Naive thymus-derived CD4-positive, alpha-beta T cell (primary cell): Measurements from ENCODE around the gene ARL8B. TPM values are rescaled to one million over a fixed set of nuclear protein-coding genes. Genes with fewer than 3 reads are reported as not detected.

ENCODE experiments used
- ATAC-seq: fragments of 150-1000 bp; cut with Tn5 transposase; 2 replicates; pipeline ENCODE4 v1.10.0; 2021; ENCODE audit warnings: mild to moderate bottlenecking, moderate library complexity
- CTCF ChIA-PET: fragments of 350-600 bp; sonication (Branson Sonifier 250); formaldehyde crosslinking; loops from one replicate; lab custom pipeline; 2021; ENCODE audit warnings: antibody characterized with exemption; lab: Charles Lee
- POLR2A ChIA-PET: fragments of 350-600 bp; sonication (Branson Sonifier 250); formaldehyde crosslinking; loops from one replicate; lab custom pipeline; 2021; ENCODE audit warnings: antibody characterized with exemption, inconsistent platforms; lab: Charles Lee
- DNase-seq, 9 donors: peaks; one replicate each; pipeline versions ENCODE4 v3.0.0 to v3.0.0-alpha.2; 2020 to 2022; ENCODE audit warnings: mixed read lengths in 1 of 9
- H3K27ac ChIP-seq: one replicate; pipeline ENCODE4 v1.7.0; 2013; ENCODE audit warnings: mild to moderate bottlenecking, low read depth, low read length, moderate library complexity
- H3K27me3 ChIP-seq, 2 donors: one replicate each; pipeline ENCODE4 v1.7.0; 2013; ENCODE audit warnings: low read length in 2 of 2, mild to moderate bottlenecking in 2 of 2, moderate library complexity in 2 of 2; ENCODE audit not compliant: control insufficient read depth in 2 of 2, insufficient read depth in 2 of 2
- H3K36me3 ChIP-seq, 3 experiments: 1 replicate in 2 of 3; 2 replicates in 1 of 3; pipeline ENCODE4 v1.7.0; 2013; ENCODE audit warnings: low read length in 3 of 3, mild to moderate bottlenecking in 3 of 3, moderate library complexity in 1 of 3; ENCODE audit not compliant: insufficient read depth in 3 of 3, control insufficient read depth in 2 of 3
- H3K4me1 ChIP-seq, 2 donors: one replicate each; pipeline ENCODE4 v1.7.0; 2013; ENCODE audit warnings: low read length in 2 of 2, mild to moderate bottlenecking in 2 of 2, moderate library complexity in 1 of 2; ENCODE audit not compliant: control insufficient read depth in 2 of 2, insufficient read depth in 2 of 2
- H3K4me3 ChIP-seq: 2 replicates; pipeline ENCODE4 v1.7.0; 2013; ENCODE audit warnings: mild to moderate bottlenecking, low read length
- H3K9me3 ChIP-seq, 3 experiments: 1 replicate in 2 of 3; 2 replicates in 1 of 3; pipeline ENCODE4 v1.7.0; 2013; ENCODE audit warnings: low read length in 3 of 3; ENCODE audit not compliant: control insufficient read depth in 2 of 3
- H3K27ac Mint-ChIP-seq, 9 donors: one replicate each; pipeline ENCODE4 v1.8.0; 2020 to 2022; ENCODE audit warnings: mixed read lengths in 9 of 9, mild to moderate bottlenecking in 8 of 9, moderate library complexity in 5 of 9, inconsistent platforms in 2 of 9
- H3K27me3 Mint-ChIP-seq, 5 donors: one replicate each; pipeline ENCODE4 v1.8.0; 2021 to 2022; ENCODE audit warnings: mixed read lengths in 5 of 5, mild to moderate bottlenecking in 1 of 5
- H3K36me3 Mint-ChIP-seq, 5 donors: one replicate each; pipeline ENCODE4 v1.8.0; 2020 to 2022; ENCODE audit warnings: mixed read lengths in 5 of 5, mild to moderate bottlenecking in 3 of 5, inconsistent platforms in 1 of 5
- H3K4me1 Mint-ChIP-seq, 7 donors: one replicate each; pipeline ENCODE4 v1.8.0; 2020 to 2022; ENCODE audit warnings: mixed read lengths in 7 of 7, mild to moderate bottlenecking in 3 of 7, inconsistent platforms in 1 of 7
- H3K4me3 Mint-ChIP-seq, 10 donors: one replicate each; pipeline ENCODE4 v1.8.0; 2020 to 2022; ENCODE audit warnings: mild to moderate bottlenecking in 10 of 10, mixed read lengths in 10 of 10, moderate library complexity in 6 of 10, inconsistent platforms in 2 of 10
- H3K9me3 Mint-ChIP-seq, 11 donors: one replicate each; pipeline ENCODE4 v1.8.0; 2020 to 2022; ENCODE audit warnings: mixed read lengths in 11 of 11, mild to moderate bottlenecking in 4 of 11, inconsistent platforms in 1 of 11, moderate library complexity in 1 of 11
- intact Hi-C, 2 donors: fragments of 100-400 bp; cut with micrococcal nuclease; formaldehyde crosslinking; loops; one replicate each; pipeline ENCODE4 v1.15.1; 2023
- polyA plus RNA-seq, 2 donors: library from polyadenylated mRNA; unstranded; fragments of 300-500 nt; fragmentation: Illumina TruSeq; gene quantifications; one replicate each; pipeline ENCODE4 v1.2.3, GENCODE V29; 2021
- total RNA-seq, 6 experiments: library from RNA in 5 of 6; stranded (reverse) in 5 of 6; gene quantifications; 1 replicate in 5 of 6; 2 replicates in 1 of 6; pipeline ENCODE4 v1.2.3 and lab custom pipeline; 2021 to 2026

The ARL8B gene
- 10 to 100 TPM; 43.7 to 61.6 (median 48.4) TPM for total RNA-seq
- 10 to 100 TPM; 43.7 to 66.1 TPM for polyA plus RNA-seq
- total RNA-seq (lab: John Stamatoyannopoulos, UW) = 34.2 reads per million, percentile 63 among the genes with 10 or more reads in this experiment

DNA sequence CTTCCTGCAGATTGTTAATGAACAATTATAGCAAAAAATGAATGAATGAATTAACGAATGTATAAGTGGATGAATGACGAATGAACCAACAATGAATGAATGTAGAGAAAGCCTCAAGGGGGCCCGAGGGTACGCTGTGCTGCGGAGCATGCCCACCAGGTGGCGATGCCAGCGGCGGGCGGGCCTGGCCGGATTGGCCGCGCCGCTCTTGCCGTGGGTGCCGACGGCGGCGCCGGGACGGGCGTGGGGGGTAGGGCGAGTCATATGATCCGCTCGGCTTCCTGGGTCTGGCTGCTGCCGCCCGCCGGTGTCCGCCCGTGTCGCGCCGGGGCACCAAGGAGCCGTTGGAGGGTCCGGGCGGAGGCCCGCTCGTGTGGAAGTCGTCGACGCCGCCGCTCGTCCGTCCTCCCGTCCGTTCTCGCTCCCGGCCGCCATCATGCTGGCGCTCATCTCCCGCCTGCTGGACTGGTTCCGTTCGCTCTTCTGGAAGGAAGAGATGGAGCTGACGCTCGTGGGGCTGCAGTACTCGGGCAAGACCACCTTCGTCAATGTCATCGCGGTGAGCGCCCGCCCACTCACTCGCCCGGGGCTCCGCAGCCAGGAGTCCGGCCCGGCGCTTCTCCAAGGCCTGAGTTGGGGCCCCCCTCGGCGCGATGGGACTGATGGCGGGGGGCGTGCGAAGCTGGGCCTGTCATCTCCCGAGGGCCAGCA is at the start of gene ARL8B:
Gene ARL8B, plus strand, starts transcription at position 263 of the 711 bp plus-strand sequence. Its CDS starts 174 bp downstream, at position 437.
- POLR2A ChIA-PET = interaction anchor here (1.1 to 2.7 kb wide), 5 partner anchors 15 to 75 kb away, joined by 3 to 14 read pairs (median 4); partner anchors contain the start of gene EDEM1
- peak within 1 kb of the TSS; percentile 88 for H3K27ac ChIP-seq
- peak within 1 kb of the TSS; percentile 92 for H3K4me3 ChIP-seq
- H3K4me1 ChIP-seq = peaks cover 22% of the 10 kb centered on the region in 2 donors
- H3K27me3 ChIP-seq = no peaks in the 10 kb centered on the region
- intact Hi-C loops = loop anchor here (1.0 to 5.0 kb wide), 16 partner anchors 14 to 1996 kb away; partner anchors contain the start of genes BHLHE40 (in 2 of the 2), CRBN (in 2 of the 2), EDEM1 (in 2 of the 2) and ITPR1 (in 2 of the 2)
- no peaks in the 10 kb centered on the region for H3K27me3 Mint-ChIP-seq
- CTCF ChIA-PET = interaction anchor here (0.5 to 1.8 kb wide), 5 partner anchors 11 to 607 kb away, joined by 3 to 6 read pairs (median 4); partner anchors contain the start of gene BHLHE40
- peak within 1 kb of the TSS; percentile 79 to 96 (median 88) for H3K27ac Mint-ChIP-seq
- peaks cover 0 to 3% (median under 1%) of the 10 kb centered on the region in 5 donors for H3K36me3 Mint-ChIP-seq
- ATAC-seq (peak; percentile 100), DNase-seq (peak; percentile 82 to 97 (median 89))
- H3K4me1 Mint-ChIP-seq = peaks cover 25 to 54% (median 47%) of the 10 kb centered on the region in 7 donors
- peaks cover 0 to 6% (median 0%) of the 10 kb centered on the region in 3 experiments for H3K36me3 ChIP-seq
- H3K9me3 ChIP-seq = no peaks in the 10 kb centered on the region
- H3K9me3 Mint-ChIP-seq = no peaks in the 10 kb centered on the region
- H3K4me3 Mint-ChIP-seq = peak within 1 kb of the TSS; percentile 81 to 96 (median 88)

DNA sequence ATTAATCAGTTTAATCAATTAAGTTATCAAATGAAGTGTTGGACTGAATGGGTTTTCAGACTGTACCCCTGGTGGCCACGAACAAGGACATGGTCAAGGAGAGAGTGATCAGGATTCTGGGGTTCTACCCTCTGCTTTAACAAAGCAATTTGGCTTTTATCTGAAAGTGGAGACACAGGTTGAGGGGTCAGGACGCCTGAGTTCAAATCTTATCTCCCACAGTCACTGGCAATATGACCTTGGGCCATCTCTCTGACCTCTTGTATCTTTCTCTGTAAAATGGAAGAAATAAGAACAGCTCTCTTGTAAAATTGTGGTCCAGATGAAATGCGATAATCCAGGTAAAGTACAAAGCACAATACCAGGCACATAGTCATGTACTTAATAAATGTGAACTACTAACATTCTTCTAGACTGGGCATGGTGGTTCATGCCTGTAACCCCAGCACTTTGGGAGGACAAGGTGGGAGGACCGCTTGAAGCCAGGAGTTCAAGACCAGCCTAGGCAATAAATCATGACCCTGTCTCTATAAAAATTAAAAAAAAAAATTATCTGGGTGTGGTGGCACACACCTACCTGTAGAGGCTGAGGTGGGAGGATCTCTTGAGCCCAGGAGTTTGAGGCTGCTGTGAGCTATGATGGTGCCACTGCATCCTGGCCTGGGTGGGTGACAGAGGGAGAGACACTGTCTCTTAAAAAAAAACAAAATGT is 48.6 kb upstream of the ARL8B start:
- intact Hi-C loops = no loop called here
- no peak for ATAC-seq
- POLR2A ChIA-PET = no interaction called here

DNA sequence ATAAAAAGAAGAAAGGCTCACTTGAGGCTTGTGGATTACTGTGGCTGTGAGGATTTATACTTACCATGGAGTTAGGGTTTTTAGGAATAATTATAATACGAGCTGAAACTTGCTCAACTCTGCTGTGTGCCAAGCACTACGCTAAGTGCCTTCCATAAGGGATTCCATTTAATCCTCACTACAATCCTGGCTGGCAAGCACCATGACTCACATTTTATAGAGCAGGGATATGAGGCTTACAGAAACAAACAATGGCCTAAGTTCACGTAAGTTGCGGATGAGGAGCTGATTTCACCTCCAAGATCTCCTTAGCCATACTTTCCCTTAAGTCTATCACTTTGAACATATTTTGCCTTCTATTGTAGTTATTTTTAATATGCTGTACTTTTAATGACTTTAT is 43.9 kb upstream of the ARL8B start:
- Histone ChIP-seq H3K36me3 (no peaks in the 10 kb centered on the region), H3K4me1 (no peaks in the 10 kb centered on the region), H3K4me3 (no peak overlapping the region), H3K9me3 (no peaks in the 10 kb centered on the region), H3K27me3 (no peaks in the 10 kb centered on the region), H3K27ac (no peak overlapping the region)
- no peak overlapping the region for H3K4me3 Mint-ChIP-seq
- H3K27ac Mint-ChIP-seq = no peak overlapping the region
- ChIA-PET POLR2A (no interaction called here), CTCF (interaction anchor here (0.7 kb wide), 1 partner anchor 201 kb away, joined by 3 read pairs; no protein-coding TSS in a partner anchor)
- DNase-seq = no peak
- no peaks in the 10 kb centered on the region for H3K4me1 Mint-ChIP-seq
- no peaks in the 10 kb centered on the region for H3K9me3 Mint-ChIP-seq
- no peaks in the 10 kb centered on the region for H3K36me3 Mint-ChIP-seq
- ATAC-seq = no peak
- intact Hi-C loops = no loop called here
- peaks cover 0 to 27% (median 0%) of the 10 kb centered on the region in 5 donors for H3K27me3 Mint-ChIP-seq

More for the DNA sequence above, 48.6 kb upstream of the ARL8B start:
- H3K27ac ChIP-seq = no peak overlapping the region
- peaks cover 0 to 37% (median 9%) of the 10 kb centered on the region in 5 donors for H3K27me3 Mint-ChIP-seq
- no peaks in the 10 kb centered on the region for H3K9me3 Mint-ChIP-seq
- H3K4me1 Mint-ChIP-seq = no peaks in the 10 kb centered on the region
- no peaks in the 10 kb centered on the region for H3K27me3 ChIP-seq
- CTCF ChIA-PET = no interaction called here
- DNase-seq = no peak
- no peaks in the 10 kb centered on the region for H3K4me1 ChIP-seq
- H3K4me3 Mint-ChIP-seq = no peak overlapping the region
- H3K27ac Mint-ChIP-seq = no peak overlapping the region
- H3K36me3 ChIP-seq = no peaks in the 10 kb centered on the region
- no peaks in the 10 kb centered on the region for H3K36me3 Mint-ChIP-seq
- H3K4me3 ChIP-seq = no peak overlapping the region
- H3K9me3 ChIP-seq = no peaks in the 10 kb centered on the region

DNA sequence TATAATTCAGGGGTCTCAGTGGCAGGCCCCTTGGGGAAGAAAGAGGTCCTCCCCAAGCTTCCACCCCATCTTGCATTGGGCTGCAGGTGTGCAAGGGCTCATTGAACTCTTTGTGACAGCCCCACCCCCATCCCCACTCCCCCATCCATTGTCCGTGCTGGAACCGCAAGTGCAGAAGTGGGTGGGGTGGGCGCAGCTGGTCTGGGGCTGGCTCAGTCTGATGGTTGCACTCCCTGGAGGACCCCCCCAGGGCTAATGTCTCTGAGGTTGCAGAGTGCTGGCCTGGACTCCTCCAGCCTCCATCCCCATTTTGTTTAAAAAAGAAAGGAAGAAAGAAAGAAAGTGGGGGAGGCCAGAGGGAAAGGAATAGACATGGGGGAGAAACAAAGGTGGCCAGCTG is 42.3 kb upstream of the ARL8B start:
- Mint-ChIP-seq H3K4me1 (no peaks in the 10 kb centered on the region), H3K27ac (no peak overlapping the region), H3K36me3 (no peaks in the 10 kb centered on the region), H3K27me3 (peaks cover 0 to 26% (median 5%) of the 10 kb centered on the region in 5 donors), H3K9me3 (no peaks in the 10 kb centered on the region), H3K4me3 (no peak overlapping the region)
- ChIA-PET POLR2A (no interaction called here), CTCF (no interaction called here)
- Histone ChIP-seq H3K9me3 (no peaks in the 10 kb centered on the region), H3K36me3 (no peaks in the 10 kb centered on the region), H3K4me1 (no peaks in the 10 kb centered on the region), H3K4me3 (no peak overlapping the region), H3K27ac (no peak overlapping the region), H3K27me3 (no peaks in the 10 kb centered on the region)
- ATAC-seq (no peak), DNase-seq (no peak)
- intact Hi-C loops = no loop called here

DNA sequence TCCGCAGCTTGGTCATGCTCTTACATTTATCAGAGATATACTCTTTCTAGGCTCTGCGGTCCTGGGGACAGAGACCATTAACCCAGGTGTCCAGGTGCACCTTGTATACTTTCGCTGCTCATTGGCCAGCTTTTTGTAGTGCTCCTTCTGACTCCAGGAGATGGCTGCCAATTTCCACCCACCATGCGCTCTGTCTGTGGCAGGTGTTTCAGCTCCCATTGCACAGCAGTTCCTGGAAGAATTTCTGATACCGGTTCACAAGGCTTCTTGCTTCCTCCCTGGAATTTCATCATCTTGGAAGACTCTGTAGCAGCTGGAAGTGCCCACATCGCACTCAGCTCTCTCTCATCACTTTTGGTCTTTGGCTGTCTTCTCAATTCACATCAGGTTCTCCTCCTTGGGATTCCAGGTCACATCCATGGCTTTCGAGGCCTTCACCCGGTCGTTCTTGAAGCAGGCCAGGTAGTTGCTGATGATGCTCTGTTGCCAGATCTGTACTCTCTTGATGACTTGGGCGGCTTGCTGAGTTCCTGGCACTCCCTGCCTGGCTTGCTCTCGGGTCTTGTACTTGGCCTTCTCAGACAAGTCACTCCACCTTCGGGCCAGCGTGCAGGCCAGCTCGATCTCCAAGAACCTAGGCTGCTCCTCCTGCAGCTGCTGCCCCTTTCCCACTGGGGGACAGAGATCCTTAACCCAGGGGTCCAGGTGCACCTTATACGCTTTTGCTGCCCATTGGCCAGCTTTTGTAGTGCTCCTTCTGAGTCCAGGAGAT is 41.1 kb upstream of the ARL8B start:
- H3K4me1 ChIP-seq = no peaks in the 10 kb centered on the region
- no peak for ATAC-seq
- no peak overlapping the region for H3K4me3 ChIP-seq
- H3K36me3 ChIP-seq = no peaks in the 10 kb centered on the region
- POLR2A ChIA-PET = no interaction called here
- peaks cover 0 to 26% (median 5%) of the 10 kb centered on the region in 5 donors for H3K27me3 Mint-ChIP-seq
- no peaks in the 10 kb centered on the region for H3K36me3 Mint-ChIP-seq
- no peaks in the 10 kb centered on the region for H3K27me3 ChIP-seq
- CTCF ChIA-PET = no interaction called here
- no peak overlapping the region for H3K27ac Mint-ChIP-seq
- intact Hi-C loops = no loop called here
- H3K9me3 Mint-ChIP-seq = no peaks in the 10 kb centered on the region
- no peak for DNase-seq
- H3K27ac ChIP-seq = no peak overlapping the region
- no peaks in the 10 kb centered on the region for H3K4me1 Mint-ChIP-seq
- no peaks in the 10 kb centered on the region for H3K9me3 ChIP-seq
- H3K4me3 Mint-ChIP-seq = peak overlapping the region in 1 of 10 donors; percentile 41
